Motor neuron (in vitro differentiated cells): ENCODE results near the gene RARRES2. TPM values are rescaled to one million over a fixed set of nuclear protein-coding genes. Genes with fewer than 3 reads are reported as not detected.
"Not testable (repeated sequence)": the region's sequence is repeated elsewhere in the genome, so short reads cannot be mapped to it uniquely, and the experiment has no call there.

Experiments
- ATAC-seq, 8 experiments: fragments of 200-7000 bp; cut with Tn5 transposase; replicated peaks in 6 of 8; 2 replicates each; pipeline ENCODE4 v1.8.0; 2021; ENCODE audit warnings: mild to moderate bottlenecking in 8 of 8, moderate library complexity in 8 of 8
- H3K27ac ChIP-seq, 2 donors: fragments of 250-450 bp; sonication (Bioruptor Pico); 2 replicates each; pipeline ENCODE4 v1.9.0; 2021; ENCODE audit warnings: antibody characterized with exemption in 2 of 2, mild to moderate bottlenecking in 2 of 2, moderate library complexity in 1 of 2
- H3K4me1 ChIP-seq, 2 donors: fragments of 250-450 bp; sonication (Bioruptor Pico); replicated peaks in 1 of 2; 2 replicates each; pipeline ENCODE4 v1.6.1; 2021; ENCODE audit warnings: antibody characterized with exemption in 2 of 2, mild to moderate bottlenecking in 2 of 2, moderate library complexity in 1 of 2
- H3K4me3 ChIP-seq, 5 donors: fragments of 250-450 bp; sonication (Bioruptor Pico); 2 replicates each; pipeline ENCODE4 v1.9.0; 2021; ENCODE audit warnings: antibody characterized with exemption in 5 of 5, mild to moderate bottlenecking in 5 of 5, moderate library complexity in 4 of 5
- WGBS, 10 experiments: fragments of 450-650 bp; shearing (Covaris generic); methylation state at CpG; one replicate each; pipeline ENCODE4 v1.0.0; 2022; 5-methylcytosine and 5-hydroxymethylcytosine counted together
- in situ Hi-C, 9 experiments: fragments of 400-800 bp; cut with MboI; loops; one replicate each; pipeline ENCODE4 v1.15.0; 2021; ENCODE audit warnings: low sequenced_read_pairs in 9 of 9, low pct_unique_long_range_greater_than_20kb in 2 of 9; ENCODE audit not compliant: unreplicated experiment in 9 of 9
- total RNA-seq, 8 experiments: library from RNA; unstranded; fragments of 300-600 nt; gene quantifications; 2 replicates each; pipeline versions ENCODE4 v1.2.3 to v1.2.4, GENCODE V29; 2022

RARRES2 gene
- total RNA-seq, 8 experiments from 2014 or later = 0.35 to 83.5 (median 12.3) TPM

- ATAC-seq = no peak
Measured at GRCh38 chr7:150325110-150325611, 16.3 kb downstream of the RARRES2 start.

GRCh38 chr7:150324373-150324961 is 17.0 kb downstream of the RARRES2 start:
- H3K27ac ChIP-seq = no peak overlapping the region
- WGBS, 10 experiments = 33 to 100% (median 74%) methylated on average over 1 to 6 of the region's 12 CpGs
- H3K4me3 ChIP-seq = peak overlapping the region in 1 of 5 donors; percentile 45
- in situ Hi-C loops = no loop called here
- peak in 3 of 8 experiments; percentile 12 to 44 (median 32) for ATAC-seq
- peaks cover 3 to 4% of the 10 kb centered on the region in 2 donors for H3K4me1 ChIP-seq

More at GRCh38 chr7:150325110-150325611, 16.3 kb downstream of the RARRES2 start:
- Histone ChIP-seq H3K4me1 (peaks cover 4 to 9% of the 10 kb centered on the region in 2 donors), H3K4me3 (no peak overlapping the region), H3K27ac (no peak overlapping the region)
- WGBS, 10 experiments = 80 to 100% (median 98%) methylated on average over 1 to 4 of the region's 10 CpGs; no CpG with 5 or more reads in 4 of the 10 experiments
- in situ Hi-C loops = no loop called here

- peaks cover 0 to 4% of the 10 kb centered on the region in 2 donors for H3K4me1 ChIP-seq
- peak in 5 of 8 experiments; percentile 6 to 64 (median 38) for ATAC-seq
- peak overlapping the region in 2 of 5 donors; percentile 25 to 45 for H3K4me3 ChIP-seq
- 0 to 95% (median 70%) methylated on average over 1 to 12 of the region's 16 CpGs; no CpG with 5 or more reads in 1 of the 10 experiments for WGBS, 10 experiments
- in situ Hi-C loops = no loop called here
- no peak overlapping the region for H3K27ac ChIP-seq
Measured at GRCh38 chr7:150323682-150324372, 17.6 kb downstream of the RARRES2 start.

- WGBS, 10 experiments = 22 to 100% (median 92%) methylated on average over 3 to 15 of the region's 82 CpGs; no CpG with 5 or more reads in 3 of the 10 experiments
- Histone ChIP-seq H3K27ac (peak within 1 kb of the TSS; percentile 33 to 54), H3K4me1 (peaks cover 0 to 4% of the 10 kb centered on the region in 2 donors), H3K4me3 (peak within 1 kb of the TSS in 3 of 5 donors; percentile 11 to 45 (median 25))
- in situ Hi-C loops = no loop called here
- ATAC-seq = peak in 3 of 8 experiments; percentile 33 to 91 (median 88)
Measured at GRCh38 chr7:150322833-150323681, 18.4 kb downstream of the RARRES2 start, which contains the start of the genes ACTR3C and LRRC61. Gene ACTR3C, minus strand, starts transcription at chr7:150323545. Its CDS starts 28,249 bp downstream, at chr7:150295296. Gene LRRC61, plus strand, starts transcription at chr7:150323355. Its CDS starts 13,507 bp downstream, at chr7:150336862.

GRCh38 chr7:150322114-150322832 is 19.2 kb downstream of the RARRES2 start:
- no peak for ATAC-seq
- Histone ChIP-seq H3K4me1 (peaks cover 0 to 4% of the 10 kb centered on the region in 2 donors), H3K4me3 (peak overlapping the region in 1 of 5 donors; percentile 45), H3K27ac (peak overlapping the region; percentile 33 to 54)
- WGBS, 10 experiments = 67 to 100% (median 83%) methylated on average over 1 to 3 of the region's 4 CpGs; no CpG with 5 or more reads in 3 of the 10 experiments
- in situ Hi-C loops = no loop called here

- in situ Hi-C loops = no loop called here
- WGBS, 10 experiments = 0 to 65% (median 20%) methylated on average over 1 to 3 of the region's 3 CpGs; no CpG with 5 or more reads in 6 of the 10 experiments
- H3K4me1 ChIP-seq = peaks cover 0 to 4% of the 10 kb centered on the region in 2 donors
- no peak overlapping the region for H3K27ac ChIP-seq
- H3K4me3 ChIP-seq = no peak overlapping the region
- ATAC-seq = no peak
Measured at GRCh38 chr7:150321788-150322113, 19.7 kb downstream of the RARRES2 start.

GRCh38 chr7:150317748-150318444 is 23.5 kb downstream of the RARRES2 start:
- no peak overlapping the region for H3K27ac ChIP-seq
- WGBS, 10 experiments = 6 to 64% (median 39%) methylated on average over 1 to 7 of the region's 7 CpGs; no CpG with 5 or more reads in 1 of the 10 experiments
- peaks cover 0 to 4% of the 10 kb centered on the region in 2 donors for H3K4me1 ChIP-seq
- ATAC-seq = peak in 2 of 8 experiments; percentile 48 to 74
- in situ Hi-C loops = no loop called here
- H3K4me3 ChIP-seq = no peak overlapping the region

- H3K4me1 ChIP-seq, ATAC-seq, H3K27ac ChIP-seq, in situ Hi-C loops, H3K4me3 ChIP-seq: not testable (repeated sequence)
- WGBS, 10 experiments = 23 to 100% (median 86%) methylated on average over 1 to 6 of the region's 6 CpGs
Measured at GRCh38 chr7:150316987-150317386, 24.4 kb downstream of the RARRES2 start.

GRCh38 chr7:150314639-150315239 is 26.7 kb downstream of the RARRES2 start:
- in situ Hi-C loops = no loop called here
- Histone ChIP-seq H3K27ac (no peak overlapping the region), H3K4me1 (no peaks in the 10 kb centered on the region), H3K4me3 (no peak overlapping the region)
- no peak for ATAC-seq
- 40 to 100% (median 92%) methylated on average over 1 to 5 of the region's 5 CpGs; no CpG with 5 or more reads in 1 of the 10 experiments for WGBS, 10 experiments

- in situ Hi-C loops = no loop called here
- ATAC-seq = no peak
- Histone ChIP-seq H3K4me1 (no peaks in the 10 kb centered on the region), H3K27ac (no peak overlapping the region), H3K4me3 (no peak overlapping the region)
- WGBS, 10 experiments = 0 to 82% (median 61%) methylated on average over 1 to 5 of the region's 6 CpGs; no CpG with 5 or more reads in 4 of the 10 experiments
Measured at GRCh38 chr7:150313870-150314269, 27.6 kb downstream of the RARRES2 start.

GRCh38 chr7:150313367-150313809 is 28.0 kb downstream of the RARRES2 start:
- Histone ChIP-seq H3K4me1 (no peaks in the 10 kb centered on the region), H3K27ac (no peak overlapping the region), H3K4me3 (no peak overlapping the region)
- no peak for ATAC-seq
- WGBS, 10 experiments = 0 to 83% (median 56%) methylated on average over 1 to 2 of the region's 3 CpGs; no CpG with 5 or more reads in 2 of the 10 experiments
- in situ Hi-C loops = no loop called here
